ENCODE results near the gene FOXP2. TPM values are rescaled to one million over a fixed set of nuclear protein-coding genes. Genes with fewer than 3 reads are reported as not detected.

The FOXP2 gene
- total RNA-seq (2013) = 0.12 TPM
- polyA plus RNA-seq = not detected
- polyA minus RNA-seq = not detected in 2 replicates
- total RNA-seq = 0 to 5.9 (median 0.21) reads per million in 11 experiments

GRCh38 chr7:114414156-114415063, at the start of gene FOXP2:
Gene FOXP2, plus strand, starts transcription at chr7:114414815. Its CDS starts 11,697 bp downstream, at chr7:114426512.
- H3K79me2 ChIP-seq (ENCODE audit: insufficient read depth, low read length) = no peaks in the 10 kb centered on the region
- no peak within 1 kb of the TSS for H3K4me3 Mint-ChIP-seq
- no peak within 1 kb of the TSS for H2AFZ ChIP-seq (ENCODE audit: insufficient read depth, low read depth, low read length, poor library complexity, severe bottlenecking)
- no peaks in the 10 kb centered on the region for H3K4me1 Mint-ChIP-seq
- H3K4me1 ChIP-seq (ENCODE audit: control insufficient read depth in 1 of 2, insufficient read depth in 2 of 2, low read length in 2 of 2) = no peaks in the 10 kb centered on the region
- no peak for DNase-seq
- H3K27me3 Mint-ChIP-seq (ENCODE audit: low read depth in 3 of 3) = peaks cover 0 to 2% (median 0%) of the 10 kb centered on the region in 3 donors
- H4K20me1 ChIP-seq (ENCODE audit: insufficient read depth, low read length) = no peaks in the 10 kb centered on the region
- no peaks in the 10 kb centered on the region for H3K9me3 ChIP-seq (replicated peaks in 1 of 2; ENCODE audit: control insufficient read depth in 1 of 2, insufficient read depth in 1 of 2, low read length in 2 of 2)
- H3K4me2 ChIP-seq (replicated peaks; ENCODE audit: extremely low read depth, low read length, poor library complexity, severe bottlenecking) = no peak within 1 kb of the TSS
- H3K27ac Mint-ChIP-seq = no peak within 1 kb of the TSS
- H3K36me3 Mint-ChIP-seq = no peaks in the 10 kb centered on the region
- no peaks in the 10 kb centered on the region for H3K9me3 Mint-ChIP-seq
- no peak within 1 kb of the TSS for H3K9ac ChIP-seq (ENCODE audit: insufficient read depth, low read length, poor library complexity, severe bottlenecking)
- H3K4me3 ChIP-seq (replicated peaks in 1 of 3; ENCODE audit: low read depth in 2 of 3, low read length in 3 of 3) = no peak within 1 kb of the TSS
- TF ChIP-seq CTCF (IDR thresholded peaks at IDR 0.05) = no peak
- no peaks in the 10 kb centered on the region for H3K36me3 ChIP-seq (replicated peaks in 1 of 2; ENCODE audit: control insufficient read depth in 1 of 2, insufficient read depth in 2 of 2, low read length in 2 of 2)
- intact Hi-C loops (cut with micrococcal nuclease) = no loop called here
- no peaks in the 10 kb centered on the region for H3K27me3 ChIP-seq (ENCODE audit: control insufficient read depth in 2 of 2, insufficient read depth in 2 of 2, low read length in 2 of 2)
- no peak within 1 kb of the TSS for H3K27ac ChIP-seq (ENCODE audit: low read depth in 1 of 2, low read length in 2 of 2)
- WGBS (ENCODE audit: insufficient coverage) = 0% methylated on average over 1 of the region's 2 CpGs

- H3K36me3 ChIP-seq (replicated peaks in 1 of 2; ENCODE audit: control insufficient read depth in 1 of 2, insufficient read depth in 2 of 2, low read length in 2 of 2) = no peaks in the 10 kb centered on the region
- H2AFZ ChIP-seq (ENCODE audit: insufficient read depth, low read depth, low read length, poor library complexity, severe bottlenecking) = no peak overlapping the region
- intact Hi-C loops (cut with micrococcal nuclease) = no loop called here
- H3K27me3 Mint-ChIP-seq (ENCODE audit: low read depth in 3 of 3) = peaks cover 0 to 2% (median 1%) of the 10 kb centered on the region in 3 donors
- H3K4me3 Mint-ChIP-seq = no peak overlapping the region
- H3K9me3 Mint-ChIP-seq = no peaks in the 10 kb centered on the region
- H3K27ac Mint-ChIP-seq = no peak overlapping the region
- H4K20me1 ChIP-seq (ENCODE audit: insufficient read depth, low read length) = no peaks in the 10 kb centered on the region
- H3K27me3 ChIP-seq (ENCODE audit: control insufficient read depth in 2 of 2, insufficient read depth in 2 of 2, low read length in 2 of 2) = no peaks in the 10 kb centered on the region
- H3K27ac ChIP-seq (ENCODE audit: low read depth in 1 of 2, low read length in 2 of 2) = no peak overlapping the region
- no peak overlapping the region for H3K4me2 ChIP-seq (replicated peaks; ENCODE audit: extremely low read depth, low read length, poor library complexity, severe bottlenecking)
- no peaks in the 10 kb centered on the region for H3K36me3 Mint-ChIP-seq
- no peak overlapping the region for H3K9ac ChIP-seq (ENCODE audit: insufficient read depth, low read length, poor library complexity, severe bottlenecking)
- TF ChIP-seq CTCF (IDR thresholded peaks at IDR 0.05) = no peak
- no peaks in the 10 kb centered on the region for H3K4me1 ChIP-seq (ENCODE audit: control insufficient read depth in 1 of 2, insufficient read depth in 2 of 2, low read length in 2 of 2)
- WGBS (ENCODE audit: insufficient coverage) = no CpG with 5 or more reads among the region's 2 CpGs
- no peaks in the 10 kb centered on the region for H3K9me3 ChIP-seq (replicated peaks in 1 of 2; ENCODE audit: control insufficient read depth in 1 of 2, insufficient read depth in 1 of 2, low read length in 2 of 2)
- no peak for DNase-seq
- H3K4me1 Mint-ChIP-seq = no peaks in the 10 kb centered on the region
- no peak overlapping the region for H3K4me3 ChIP-seq (replicated peaks in 1 of 3; ENCODE audit: low read depth in 2 of 3, low read length in 3 of 3)
- no peaks in the 10 kb centered on the region for H3K79me2 ChIP-seq (ENCODE audit: insufficient read depth, low read length)
These were observed 48.8 kb upstream of the FOXP2 start for GRCh38 chr7:114365791-114366190.
